NCI-H510A (cell line): ENCODE data around the gene RTEL1.
"Not testable (repeated sequence)": the region's sequence is repeated elsewhere in the genome, so short reads cannot be mapped to it uniquely, and the experiment has no call there.

Source experiments
- DNase-seq: peaks from one replicate; lab custom pipeline; 2025; lab: John Stamatoyannopoulos, UW

The RTEL1 gene

GRCh38 chr20:63667858-63668257, 9.7 kb downstream of the RTEL1 start:
- no peak for DNase-seq

DNA sequence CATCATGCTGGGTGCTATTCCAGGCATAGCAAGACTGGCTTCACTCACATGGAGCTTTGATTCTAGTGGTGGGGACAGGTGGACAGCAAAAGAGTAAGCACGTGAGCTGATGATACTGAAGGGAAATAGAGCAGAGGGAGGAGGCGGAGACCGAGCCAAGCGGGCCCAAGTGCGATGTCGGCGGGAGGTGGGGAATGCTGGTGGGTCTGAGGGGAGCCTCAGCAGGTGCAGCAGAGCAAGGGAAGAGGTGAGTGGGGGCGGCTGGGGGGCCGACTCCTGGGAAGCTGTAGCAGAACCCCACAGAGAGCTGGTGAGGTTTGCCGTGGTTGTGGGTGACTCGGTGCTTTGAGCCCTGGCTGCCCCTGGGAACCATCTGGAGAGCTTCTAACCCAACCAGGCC, 10.2 kb downstream of the RTEL1 start:
- no peak for DNase-seq

DNA sequence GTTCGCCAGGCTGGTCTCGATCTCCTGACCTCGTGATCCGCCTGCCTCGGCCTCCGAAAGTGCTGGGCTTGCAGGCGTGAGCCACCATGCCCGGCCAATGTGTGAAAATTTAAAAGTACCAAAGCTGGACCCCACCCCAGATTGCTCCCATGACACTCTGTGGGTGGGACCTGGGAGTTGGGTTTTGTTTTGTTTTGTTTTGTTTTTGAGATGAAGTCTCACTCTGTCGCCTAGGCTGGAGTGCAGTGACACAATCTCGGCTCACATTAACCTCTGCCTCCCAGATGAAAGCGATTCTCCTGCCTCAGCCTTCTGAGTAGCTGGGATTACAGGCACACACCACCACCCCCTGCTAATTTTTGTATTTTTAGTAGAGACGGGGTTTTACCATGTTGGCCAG, 13.6 kb downstream of the RTEL1 start:
- not testable (repeated sequence) for DNase-seq

DNA sequence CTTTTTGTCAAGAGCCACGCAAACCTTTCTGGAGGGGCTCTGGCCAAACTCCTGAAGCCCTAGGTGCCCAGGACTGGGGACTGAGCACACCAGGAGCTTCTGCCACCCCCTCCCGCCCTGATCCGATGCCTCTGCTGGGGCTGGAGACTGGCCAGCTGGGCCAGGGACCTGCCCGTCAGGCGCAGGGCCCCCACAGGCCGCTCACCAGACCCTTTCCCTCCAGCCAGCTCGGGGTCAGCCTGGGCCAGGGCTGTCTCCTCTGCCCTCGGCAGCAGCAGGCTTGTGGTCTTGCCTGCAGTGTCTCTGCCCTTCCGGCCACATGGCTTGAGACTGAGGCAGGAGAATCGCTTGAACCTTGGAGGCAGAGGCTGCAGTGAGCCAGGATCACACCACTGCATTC, 14.6 kb downstream of the RTEL1 start:
- DNase-seq: no peak

- no peak for DNase-seq
Observed at GRCh38 chr20:63673951-63674350, 15.8 kb downstream of the RTEL1 start.

DNA sequence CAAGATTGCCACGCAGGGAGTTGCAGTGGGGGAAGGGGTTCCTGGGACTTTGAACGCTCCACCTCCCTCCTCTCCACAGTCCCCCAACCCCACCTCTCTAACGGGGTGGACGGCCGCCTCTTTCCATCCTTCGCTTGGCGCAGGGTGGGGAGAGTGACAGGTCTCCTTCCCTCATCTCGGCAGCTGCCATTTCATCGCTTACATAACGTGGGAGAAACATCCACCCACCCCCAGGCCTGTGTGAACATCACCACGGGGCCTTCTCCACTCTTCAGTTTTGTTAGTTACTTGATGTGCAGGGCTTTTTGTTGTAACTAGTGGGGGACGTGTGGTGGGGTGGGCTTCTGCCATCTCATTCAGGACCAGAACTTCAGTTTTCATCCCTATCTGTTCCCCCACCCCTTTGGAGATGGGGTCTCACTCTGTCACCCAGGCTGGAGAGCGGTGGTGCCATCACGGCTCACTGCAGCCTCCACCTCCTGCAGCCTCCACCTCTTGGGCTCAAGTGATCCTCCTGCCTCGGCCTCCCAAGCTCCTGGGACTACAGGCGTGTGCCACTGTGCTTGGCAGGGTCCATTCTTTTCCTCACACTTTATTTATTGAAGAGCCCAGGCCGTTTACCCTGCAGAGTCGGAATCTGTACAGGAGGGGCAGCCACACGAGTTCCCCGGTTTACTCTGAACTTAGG, 17.7 kb downstream of the RTEL1 start:
- DNase-seq: no peak

DNA sequence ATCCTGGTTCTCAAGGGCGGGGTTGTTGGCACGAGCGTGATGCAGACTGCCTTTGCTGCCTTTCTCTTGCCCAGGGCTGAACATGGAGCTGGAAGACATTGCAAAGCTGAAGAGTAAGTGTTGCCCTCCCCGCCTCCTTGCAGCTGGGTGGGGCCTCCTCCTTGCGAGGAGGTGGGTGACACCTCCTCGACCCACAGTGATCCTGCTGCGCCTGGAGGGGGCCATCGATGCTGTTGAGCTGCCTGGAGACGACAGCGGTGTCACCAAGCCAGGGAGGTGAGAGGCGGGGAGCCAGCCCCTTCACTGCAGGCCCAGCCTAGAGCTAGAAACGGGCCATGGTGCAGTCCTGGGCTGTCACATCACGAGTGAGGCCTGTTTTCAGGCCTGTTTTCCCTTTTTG, 20.0 kb downstream of the RTEL1 start:
- DNase-seq: no peak

GRCh38 chr20:63678667-63679465, 20.8 kb downstream of the RTEL1 start:
- DNase-seq: no peak

DNA sequence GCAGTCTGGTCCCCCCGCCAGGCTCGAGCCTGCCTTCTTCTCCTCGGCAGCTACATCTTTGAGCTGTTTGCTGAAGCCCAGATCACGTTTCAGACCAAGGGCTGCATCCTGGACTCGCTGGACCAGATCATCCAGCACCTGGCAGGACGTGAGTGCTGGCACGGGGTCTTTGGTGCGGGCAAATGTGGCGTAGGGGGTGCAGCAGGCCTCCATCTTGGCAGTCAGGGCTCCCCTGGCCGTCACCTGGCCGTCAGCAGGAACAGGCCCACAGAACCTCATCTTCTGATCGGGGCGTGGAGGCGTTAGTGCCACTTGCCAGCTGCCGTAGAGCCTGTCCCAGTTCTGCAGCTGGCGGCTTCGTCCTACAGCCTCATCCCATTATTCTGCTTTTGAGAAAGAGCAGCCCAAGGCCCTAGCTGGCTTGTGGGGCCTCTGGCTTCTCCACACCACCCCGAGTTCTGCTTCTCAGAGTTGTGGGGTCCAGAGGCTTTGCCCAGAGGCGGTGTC, 21.7 kb downstream of the RTEL1 start:
- DNase-seq: no peak

DNA sequence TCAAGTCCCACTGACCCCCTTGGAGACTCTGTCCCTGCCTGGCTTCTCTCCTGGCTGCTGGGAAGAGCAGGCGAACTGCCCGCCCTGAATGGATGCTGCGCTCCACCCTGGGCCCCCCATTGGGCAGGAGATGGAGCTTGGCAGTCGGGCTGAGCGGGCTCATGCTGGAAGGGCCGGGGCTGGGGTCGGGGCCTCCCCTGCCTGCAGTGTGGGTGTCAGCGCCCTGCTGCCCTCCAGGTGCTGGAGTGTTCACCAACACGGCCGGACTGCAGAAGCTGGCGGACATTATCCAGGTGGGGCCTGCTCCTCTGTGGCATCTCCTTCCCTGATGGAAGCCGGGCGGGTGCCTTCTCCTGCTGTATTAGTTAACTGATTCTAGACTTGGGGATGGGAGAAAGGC, 22.3 kb downstream of the RTEL1 start:
- DNase-seq: no peak

DNA sequence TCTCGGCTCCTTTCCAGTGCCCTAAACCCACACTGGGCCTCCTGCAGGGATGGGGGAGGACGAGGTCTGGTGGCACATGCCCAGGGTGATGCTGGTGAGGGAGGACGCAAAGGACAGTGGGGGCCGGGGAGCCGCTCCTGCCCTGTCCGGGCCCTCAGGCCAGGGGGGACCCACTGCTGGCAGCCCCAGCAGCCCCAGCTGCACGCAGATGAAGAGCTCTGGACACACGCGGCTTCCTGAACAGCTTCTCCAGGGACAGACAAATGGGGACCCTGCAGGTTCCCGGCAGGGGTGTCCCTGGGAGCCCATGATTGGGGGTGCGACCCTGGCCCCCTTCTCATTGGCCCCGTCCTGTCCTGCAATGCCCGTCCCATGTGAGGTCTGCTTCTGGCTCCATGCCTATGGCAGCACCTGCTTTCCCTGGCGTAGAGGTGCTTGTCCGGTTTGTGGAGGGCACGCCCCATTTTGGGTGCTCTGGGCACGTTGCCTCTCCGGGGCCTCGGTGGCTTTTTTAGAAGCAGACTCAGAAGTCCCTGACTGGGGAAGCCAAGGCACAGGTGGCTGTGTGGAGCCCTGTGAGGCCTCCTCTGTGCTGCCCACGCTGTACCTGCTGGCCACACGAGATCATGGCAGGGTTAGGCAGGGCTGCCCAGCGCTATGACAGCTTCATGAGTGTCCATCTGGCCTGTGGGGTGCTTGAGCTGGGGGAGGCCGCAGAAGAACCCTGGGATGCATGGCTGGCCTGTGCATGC, 22.9 kb downstream of the RTEL1 start:
- DNase-seq: no peak

- DNase-seq: no peak
Observed at GRCh38 chr20:63681609-63682142, 23.6 kb downstream of the RTEL1 start.

GRCh38 chr20:63682384-63683139, 24.4 kb downstream of the RTEL1 start:
- DNase-seq: no peak

- no peak for DNase-seq
Observed at GRCh38 chr20:63685269-63686026, 27.3 kb downstream of the RTEL1 start.

- DNase-seq: no peak
Observed at GRCh38 chr20:63686094-63686491, 28.0 kb downstream of the RTEL1 start.

DNA sequence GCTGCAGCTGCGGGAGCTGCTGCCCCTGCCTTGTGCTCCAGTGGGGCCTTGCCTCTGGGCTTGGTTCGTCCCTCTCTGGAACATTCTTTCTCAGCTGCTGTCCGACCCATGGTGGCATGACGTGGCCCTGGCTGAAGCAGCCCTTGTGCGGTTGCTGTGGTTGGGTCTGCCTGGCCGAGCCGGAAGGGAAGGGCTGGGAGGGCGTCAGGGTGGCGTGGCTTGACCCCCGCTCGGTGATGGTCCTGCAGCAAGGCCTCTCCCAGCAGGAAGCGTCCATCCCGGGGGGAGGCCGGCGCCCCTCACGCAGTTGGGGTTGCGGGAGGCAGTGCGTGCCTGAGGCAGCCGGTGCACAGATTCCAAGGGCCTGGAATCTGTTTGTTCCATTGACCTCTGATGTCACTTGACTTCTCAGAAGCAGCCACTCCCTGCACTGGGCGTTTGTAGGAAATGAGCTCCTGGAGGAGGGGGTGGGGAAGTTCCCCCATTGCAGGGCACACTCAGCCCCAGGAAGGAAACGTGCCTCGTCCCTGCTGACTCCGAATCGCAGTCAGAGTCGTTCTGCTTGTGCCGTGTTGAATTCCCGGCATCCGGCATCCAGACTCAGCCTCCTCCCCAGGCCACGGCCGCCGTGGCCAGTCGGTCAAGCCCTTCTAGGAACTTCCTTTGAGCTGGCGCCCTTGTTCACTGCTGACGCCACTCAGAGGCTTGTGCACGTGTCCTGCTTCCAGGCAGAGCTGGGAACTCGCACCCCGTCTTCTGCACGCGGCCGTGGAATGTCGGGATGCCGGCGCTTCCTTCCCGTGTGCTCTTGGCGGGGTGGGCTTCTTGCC, 28.6 kb downstream of the RTEL1 start:
- no peak for DNase-seq

DNA sequence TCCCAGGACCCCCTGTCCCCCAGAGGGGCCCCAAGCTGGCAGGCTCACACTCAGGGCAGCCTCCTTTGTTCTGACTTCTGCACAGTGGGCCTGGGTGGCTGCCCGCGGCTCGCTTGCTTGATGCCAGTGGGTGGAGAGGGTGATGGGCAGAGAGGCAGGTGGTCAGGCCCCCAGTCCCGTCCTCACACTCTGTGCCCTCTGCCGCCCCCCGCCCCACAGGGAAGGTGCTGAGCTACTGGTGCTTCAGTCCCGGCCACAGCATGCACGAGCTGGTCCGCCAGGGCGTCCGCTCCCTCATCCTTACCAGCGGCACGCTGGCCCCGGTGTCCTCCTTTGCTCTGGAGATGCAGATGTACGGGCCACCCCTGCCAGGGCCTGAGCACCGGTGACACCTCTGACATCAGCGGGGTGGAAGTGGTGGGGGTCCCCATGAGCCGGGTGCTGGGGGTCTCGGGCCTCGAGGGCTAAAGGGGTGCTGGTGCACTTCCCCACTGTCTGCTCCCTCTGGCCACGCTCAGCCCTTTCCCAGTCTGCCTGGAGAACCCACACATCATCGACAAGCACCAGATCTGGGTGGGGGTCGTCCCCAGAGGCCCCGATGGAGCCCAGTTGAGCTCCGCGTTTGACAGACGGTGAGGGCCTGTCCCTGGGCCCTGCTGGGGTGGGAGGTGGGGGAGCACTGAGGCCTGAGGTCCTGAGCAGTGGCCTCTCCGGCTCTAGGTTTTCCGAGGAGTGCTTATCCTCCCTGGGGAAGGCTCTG, 29.5 kb downstream of the RTEL1 start:
- no peak for DNase-seq

DNA sequence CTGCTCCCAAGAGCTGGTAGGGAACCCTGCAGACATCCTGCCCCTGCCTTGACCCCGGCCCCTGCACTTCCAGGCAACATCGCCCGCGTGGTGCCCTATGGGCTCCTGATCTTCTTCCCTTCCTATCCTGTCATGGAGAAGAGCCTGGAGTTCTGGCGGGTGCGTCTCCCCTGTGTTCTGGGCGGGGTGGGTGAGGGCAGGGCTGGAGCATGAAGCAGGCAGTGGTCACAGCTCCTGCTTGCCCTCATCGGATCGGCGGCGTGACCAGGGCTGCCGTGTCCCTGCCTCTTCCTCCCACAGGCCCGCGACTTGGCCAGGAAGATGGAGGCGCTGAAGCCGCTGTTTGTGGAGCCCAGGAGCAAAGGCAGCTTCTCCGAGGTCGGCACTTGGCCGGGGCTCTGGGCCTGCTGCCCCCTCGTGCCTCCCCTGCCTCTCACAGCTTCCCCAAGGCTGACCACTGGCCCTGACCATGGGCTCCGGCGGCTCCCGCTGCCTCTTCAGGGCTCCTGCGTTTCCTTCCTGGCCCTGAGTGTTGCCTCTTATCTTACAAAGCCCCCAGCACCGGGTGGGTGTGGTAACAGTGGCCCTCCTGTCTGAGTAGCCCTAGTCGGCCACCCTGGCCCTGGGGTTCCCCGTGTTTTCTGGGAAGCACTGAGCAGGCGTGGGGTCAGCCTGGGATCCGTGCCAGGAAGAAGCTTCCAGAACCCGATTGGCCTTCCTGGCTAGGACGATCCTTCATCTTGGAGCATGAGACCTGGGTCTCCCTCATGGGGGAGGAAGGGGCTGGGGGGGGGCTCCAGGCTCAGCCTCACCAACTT, 30.3 kb downstream of the RTEL1 start:
- no peak for DNase-seq
